Stomach (tissue), 9 donors: ENCODE results near the gene SHANK3. TPM values are rescaled to one million over a fixed set of nuclear protein-coding genes. Genes with fewer than 3 reads are reported as not detected.

Experiments
- DNase-seq, 2 donors: peaks; one replicate each; pipeline versions ENCODE4 v3.0.0 to v3.0.0-alpha.2; 2013 to 2019
- H3K27ac ChIP-seq, 5 donors: fragments of 200-600 bp in 4 of 5; sonication (generic) in 4 of 5; one replicate each; pipeline ENCODE4 v1.5.1; 2013 to 2019; ENCODE audit warnings: mild to moderate bottlenecking in 1 of 5, moderate library complexity in 1 of 5
- H3K27me3 ChIP-seq, 3 donors: fragments of 200-600 bp; sonication (generic); one replicate each; pipeline ENCODE4 v1.5.1; 2017 to 2019; ENCODE audit warnings: mixed run types in 1 of 3
- H3K36me3 ChIP-seq, 4 donors: fragments of 200-600 bp; sonication (generic); 1 replicate in 3 of 4; 2 replicates in 1 of 4; pipeline ENCODE4 v1.5.1; 2016 to 2019
- H3K4me1 ChIP-seq, 4 donors: fragments of 200-600 bp; sonication (generic); one replicate each; pipeline ENCODE4 v1.5.1; 2016 to 2019
- H3K4me3 ChIP-seq, 4 donors: fragments of 200-600 bp; sonication (generic) in 3 of 4; one replicate each; pipeline ENCODE4 v1.5.1; 2016 to 2019; ENCODE audit warnings: mild to moderate bottlenecking in 1 of 4
- H3K9me3 ChIP-seq, 4 donors: fragments of 200-600 bp; sonication (generic); one replicate each; pipeline ENCODE4 v1.5.1; 2016 to 2019
- EP300 ChIP-seq: sonication (generic); formaldehyde crosslinking; IDR thresholded peaks from one replicate; pipeline ENCODE4 v1.6.1; 2017; ENCODE audit warnings: antibody characterized with exemption
- POLR2A ChIP-seq, 4 donors: fragments of 450-650 bp; IDR thresholded peaks; one replicate each; pipeline ENCODE4 v1.6.1; 2016; ENCODE audit warnings: antibody characterized with exemption in 4 of 4, control low read depth in 2 of 4, mild to moderate bottlenecking in 1 of 4, moderate library complexity in 1 of 4
- POLR2AphosphoS5 ChIP-seq, 3 donors: sonication (generic); formaldehyde crosslinking; IDR thresholded peaks; one replicate each; pipeline ENCODE4 v1.6.1; 2016; ENCODE audit warnings: antibody characterized with exemption in 3 of 3
- WGBS, 5 donors: extraction: QIAGEN DNeasy Blood & Tissue Kit in 3 of 5; methylation state at CpG; one replicate each; pipeline versions ENCODE4 v1.1.5 to v1.1.7; 2013 to 2018; 5-methylcytosine and 5-hydroxymethylcytosine counted together
- intact Hi-C: fragments of 100-400 bp; cut with DNase I; formaldehyde crosslinking; loops from one replicate; pipeline ENCODE4 v1.15.1; 2023; ENCODE audit warnings: low total_unique reads
- polyA plus RNA-seq, 3 donors: library from polyadenylated mRNA; stranded (reverse); fragments of 200-250 nt; gene quantifications; one replicate each; pipeline ENCODE4 v1.2.3, GENCODE V29; 2013
- total RNA-seq, 5 donors: library from RNA; depleted of rRNA; stranded (reverse); fragments of >200 nt; gene quantifications; one replicate each; pipeline versions ENCODE4 v1.1.0 to v1.2.3, GENCODE V29; 2014 to 2016
- TF ChIP-seq, protein P1 (sequence below), 7 experiments: fragments of 450-650 bp in 4 of 7; fragments of 200-600 bp in 3 of 7; sonication (generic) in 3 of 7; IDR thresholded peaks; one replicate each; pipeline ENCODE4 v1.5.1; 2016 to 2019; ENCODE audit warnings: antibody characterized with exemption in 7 of 7, control low read depth in 2 of 7, mild to moderate bottlenecking in 1 of 7
- donor health status: healthy with polysubstance abuse.
- donor health status: Bipolar disorder and iron deficiency.
- donor health status: healthy.

Gene SHANK3
- total and polyA plus RNA-seq, 8 donors = 2.5 to 31.2 (median 5.1) TPM

- TF ChIP-seq POLR2AphosphoS5 (IDR thresholded peaks at IDR 0.05) (no peak), POLR2A (IDR thresholded peaks at IDR 0.05) (no peak), EP300 (no peak)
- TF ChIP-seq, protein P1, sequence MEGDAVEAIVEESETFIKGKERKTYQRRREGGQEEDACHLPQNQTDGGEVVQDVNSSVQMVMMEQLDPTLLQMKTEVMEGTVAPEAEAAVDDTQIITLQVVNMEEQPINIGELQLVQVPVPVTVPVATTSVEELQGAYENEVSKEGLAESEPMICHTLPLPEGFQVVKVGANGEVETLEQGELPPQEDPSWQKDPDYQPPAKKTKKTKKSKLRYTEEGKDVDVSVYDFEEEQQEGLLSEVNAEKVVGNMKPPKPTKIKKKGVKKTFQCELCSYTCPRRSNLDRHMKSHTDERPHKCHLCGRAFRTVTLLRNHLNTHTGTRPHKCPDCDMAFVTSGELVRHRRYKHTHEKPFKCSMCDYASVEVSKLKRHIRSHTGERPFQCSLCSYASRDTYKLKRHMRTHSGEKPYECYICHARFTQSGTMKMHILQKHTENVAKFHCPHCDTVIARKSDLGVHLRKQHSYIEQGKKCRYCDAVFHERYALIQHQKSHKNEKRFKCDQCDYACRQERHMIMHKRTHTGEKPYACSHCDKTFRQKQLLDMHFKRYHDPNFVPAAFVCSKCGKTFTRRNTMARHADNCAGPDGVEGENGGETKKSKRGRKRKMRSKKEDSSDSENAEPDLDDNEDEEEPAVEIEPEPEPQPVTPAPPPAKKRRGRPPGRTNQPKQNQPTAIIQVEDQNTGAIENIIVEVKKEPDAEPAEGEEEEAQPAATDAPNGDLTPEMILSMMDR (IDR thresholded peaks at IDR 0.05) = no peak
- H3K9me3 ChIP-seq = no peaks in the 10 kb centered on the region
- WGBS, 5 donors = 73 to 83% (median 76%) methylated on average over 15 of the region's 15 CpGs
- DNase-seq = no peak
- H3K36me3 ChIP-seq = peaks cover 0 to 12% (median 5%) of the 10 kb centered on the region in 4 donors
- no peak overlapping the region for H3K27ac ChIP-seq
- intact Hi-C loops = no loop called here
- H3K4me1 ChIP-seq = peaks cover 13 to 32% (median 25%) of the 10 kb centered on the region in 4 donors
- no peak overlapping the region for H3K4me3 ChIP-seq
- peaks cover 0 to 32% (median 0%) of the 10 kb centered on the region in 3 donors for H3K27me3 ChIP-seq
Observed at GRCh38 chr22:50699756-50700386, 27.2 kb downstream of the SHANK3 start.

DNA sequence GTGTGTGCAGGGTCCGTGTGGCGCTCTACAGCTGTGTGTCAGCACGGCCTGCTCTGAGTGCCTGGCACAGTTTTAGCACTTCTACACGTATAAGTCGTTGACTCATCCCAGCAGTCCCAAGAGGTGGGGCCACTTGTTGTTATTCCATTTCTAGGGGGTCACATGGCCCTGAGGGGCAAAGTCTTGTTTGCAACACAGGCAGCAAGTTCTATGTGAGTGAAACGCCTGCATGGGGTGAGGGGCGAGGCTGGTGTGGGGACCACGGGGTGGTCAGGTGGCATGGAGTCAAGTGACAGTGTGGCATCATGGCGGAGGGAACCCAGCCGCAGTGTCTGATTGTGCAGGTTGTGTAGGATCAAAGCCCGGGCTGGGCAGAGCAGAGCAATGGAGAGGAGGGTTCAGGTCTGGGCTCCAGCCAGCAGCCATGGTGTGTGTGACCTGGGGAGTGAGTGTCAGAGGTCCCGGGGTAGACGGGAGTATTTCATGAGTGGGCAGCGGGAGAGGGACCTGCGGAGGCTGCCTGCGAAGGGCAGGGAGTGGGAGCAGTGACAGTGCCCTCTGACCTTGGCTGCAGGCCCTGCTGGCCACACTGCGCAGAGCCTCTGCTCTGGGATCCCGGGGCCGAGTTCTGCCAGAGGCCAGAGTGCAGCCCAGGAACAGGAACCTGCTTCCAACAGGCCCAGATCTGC lies 27.9 kb downstream of the SHANK3 start:
- TF ChIP-seq POLR2A (IDR thresholded peaks at IDR 0.05) (no peak), POLR2AphosphoS5 (IDR thresholded peaks at IDR 0.05) (no peak), EP300 (no peak)
- TF ChIP-seq, protein P1 (IDR thresholded peaks at IDR 0.05) = no peak
- DNase-seq = peak in 1 of 2 donors; percentile 55
- H3K27ac ChIP-seq = no peak overlapping the region
- intact Hi-C loops = no loop called here
- peaks cover 13 to 37% (median 31%) of the 10 kb centered on the region in 4 donors for H3K4me1 ChIP-seq
- H3K27me3 ChIP-seq = peaks cover 0 to 38% (median 0%) of the 10 kb centered on the region in 3 donors
- peaks cover 0 to 12% (median 5%) of the 10 kb centered on the region in 4 donors for H3K36me3 ChIP-seq
- no peak overlapping the region for H3K4me3 ChIP-seq
- no peaks in the 10 kb centered on the region for H3K9me3 ChIP-seq
- 72 to 80% (median 76%) methylated on average over 18 to 19 of the region's 19 CpGs for WGBS, 5 donors

DNA sequence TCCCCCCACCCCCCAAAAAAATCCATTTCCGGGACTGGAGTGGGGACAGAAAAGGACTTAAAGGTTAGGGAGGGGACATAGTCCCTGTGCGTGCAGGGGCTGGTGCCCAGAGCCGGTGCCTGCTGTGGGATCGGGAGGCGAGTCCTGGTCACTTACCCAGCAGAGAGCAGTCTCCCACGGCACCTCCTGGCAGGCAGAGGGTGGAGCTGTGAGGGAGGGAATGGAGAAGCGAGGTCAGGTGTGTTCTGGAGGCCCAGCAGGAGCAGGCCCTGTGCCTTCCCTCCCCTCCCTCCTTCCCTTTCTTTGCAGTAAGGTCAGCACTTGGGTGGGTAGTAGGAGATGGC lies 28.4 kb downstream of the SHANK3 start:
- Histone ChIP-seq H3K9me3 (no peaks in the 10 kb centered on the region), H3K4me3 (no peak overlapping the region), H3K27ac (no peak overlapping the region), H3K27me3 (peaks cover 0 to 39% (median 0%) of the 10 kb centered on the region in 3 donors), H3K36me3 (peaks cover 0 to 12% (median 5%) of the 10 kb centered on the region in 4 donors), H3K4me1 (peaks cover 13 to 37% (median 29%) of the 10 kb centered on the region in 4 donors)
- WGBS, 5 donors = 30 to 59% (median 36%) methylated on average over 6 to 7 of the region's 7 CpGs
- DNase-seq = no peak
- intact Hi-C loops = no loop called here
- no peak for TF ChIP-seq EP300
- no peak for TF ChIP-seq POLR2AphosphoS5 (IDR thresholded peaks at IDR 0.05)
- TF ChIP-seq, protein P1 (IDR thresholded peaks at IDR 0.05) = no peak
- no peak for TF ChIP-seq POLR2A (IDR thresholded peaks at IDR 0.05)

- Histone ChIP-seq H3K9me3 (no peaks in the 10 kb centered on the region), H3K27ac (no peak overlapping the region), H3K4me1 (peaks cover 13 to 32% (median 26%) of the 10 kb centered on the region in 4 donors), H3K4me3 (no peak overlapping the region), H3K36me3 (peaks cover 0 to 12% (median 5%) of the 10 kb centered on the region in 4 donors), H3K27me3 (peaks cover 0 to 36% (median 0%) of the 10 kb centered on the region in 3 donors)
- TF ChIP-seq, protein P1 (IDR thresholded peaks at IDR 0.05) = no peak
- DNase-seq = no peak
- intact Hi-C loops = no loop called here
- WGBS, 5 donors = 78 to 82% (median 81%) methylated on average over 11 of the region's 11 CpGs
Observed at GRCh38 chr22:50701428-50702154, 29.0 kb downstream of the SHANK3 start.
